Stimulated activated CD4-positive, alpha-beta T cell treated with anti-CD3 and anti-CD28 coated beads, Interleukin-1b, Interleukin-23, amount 100 ng/mL, for 24 hours (primary cell): Measurements from ENCODE around the gene HCN2.
A peak's percentile ranks its signal among the peaks of the same experiment; 100 is the strongest.

Experiments used
- DNase-seq, 4 experiments: peaks; one replicate each; pipeline ENCODE4 v3.0.0-alpha.2; 2020; ENCODE audit warnings: low read depth in 4 of 4, low spot score in 1 of 4

HCN2 gene

DNA sequence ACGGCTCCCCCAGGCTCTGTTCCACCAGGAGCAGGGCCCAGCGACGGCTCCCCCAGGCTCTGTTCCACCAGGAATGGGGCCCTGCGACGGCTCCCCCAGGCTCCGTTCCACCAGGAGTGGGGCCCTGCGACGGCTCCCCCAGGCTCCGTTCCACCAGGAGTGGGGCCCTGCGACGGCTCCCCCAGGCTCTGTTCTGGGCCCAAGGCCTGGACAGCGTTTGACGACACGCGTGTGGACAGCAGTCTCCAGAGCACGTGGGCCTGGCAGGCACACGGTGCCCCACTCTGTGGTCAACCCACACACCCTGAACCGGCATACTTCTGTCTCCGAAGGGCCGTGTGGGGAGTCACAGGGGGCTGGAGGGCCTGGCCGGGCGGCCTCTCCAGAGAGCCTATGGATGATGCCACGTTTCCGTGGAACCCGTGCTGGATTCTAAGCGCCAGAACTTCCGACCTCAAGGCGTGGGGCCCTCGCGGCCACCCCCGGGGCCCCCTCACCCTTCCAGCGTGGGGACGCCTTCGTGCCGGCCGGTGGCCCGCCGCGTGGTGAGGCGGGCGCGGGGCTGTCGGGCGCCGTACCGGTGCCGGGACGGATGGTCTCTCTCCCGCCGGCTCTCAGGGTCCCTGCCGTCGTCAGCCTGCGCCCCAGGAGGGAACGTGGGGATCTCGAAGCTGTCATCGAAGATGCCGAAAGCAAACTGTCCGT is 61.6 kb downstream of the HCN2 start:
- no peak for DNase-seq

DNA sequence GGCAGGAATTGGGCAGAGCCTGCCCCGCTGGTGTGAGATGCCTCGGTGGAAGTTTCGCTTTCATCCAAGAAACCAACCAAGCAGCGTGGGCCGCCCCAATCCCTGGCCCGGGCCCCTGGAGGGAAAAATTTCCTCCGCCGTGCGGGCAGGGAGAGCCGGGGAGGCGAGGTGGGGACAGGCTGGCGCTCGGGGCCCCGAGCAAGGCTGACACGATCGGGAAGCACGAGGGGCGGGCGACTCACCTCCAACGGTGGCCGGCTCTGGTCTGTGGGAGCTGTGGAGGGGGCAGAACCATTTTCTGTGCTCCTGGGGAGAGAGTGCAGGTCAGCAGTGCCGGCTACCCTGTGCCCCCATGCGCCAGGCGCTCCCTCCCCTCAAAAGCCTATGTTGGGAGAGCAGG is 62.3 kb downstream of the HCN2 start:
- DNase-seq = no peak

DNA sequence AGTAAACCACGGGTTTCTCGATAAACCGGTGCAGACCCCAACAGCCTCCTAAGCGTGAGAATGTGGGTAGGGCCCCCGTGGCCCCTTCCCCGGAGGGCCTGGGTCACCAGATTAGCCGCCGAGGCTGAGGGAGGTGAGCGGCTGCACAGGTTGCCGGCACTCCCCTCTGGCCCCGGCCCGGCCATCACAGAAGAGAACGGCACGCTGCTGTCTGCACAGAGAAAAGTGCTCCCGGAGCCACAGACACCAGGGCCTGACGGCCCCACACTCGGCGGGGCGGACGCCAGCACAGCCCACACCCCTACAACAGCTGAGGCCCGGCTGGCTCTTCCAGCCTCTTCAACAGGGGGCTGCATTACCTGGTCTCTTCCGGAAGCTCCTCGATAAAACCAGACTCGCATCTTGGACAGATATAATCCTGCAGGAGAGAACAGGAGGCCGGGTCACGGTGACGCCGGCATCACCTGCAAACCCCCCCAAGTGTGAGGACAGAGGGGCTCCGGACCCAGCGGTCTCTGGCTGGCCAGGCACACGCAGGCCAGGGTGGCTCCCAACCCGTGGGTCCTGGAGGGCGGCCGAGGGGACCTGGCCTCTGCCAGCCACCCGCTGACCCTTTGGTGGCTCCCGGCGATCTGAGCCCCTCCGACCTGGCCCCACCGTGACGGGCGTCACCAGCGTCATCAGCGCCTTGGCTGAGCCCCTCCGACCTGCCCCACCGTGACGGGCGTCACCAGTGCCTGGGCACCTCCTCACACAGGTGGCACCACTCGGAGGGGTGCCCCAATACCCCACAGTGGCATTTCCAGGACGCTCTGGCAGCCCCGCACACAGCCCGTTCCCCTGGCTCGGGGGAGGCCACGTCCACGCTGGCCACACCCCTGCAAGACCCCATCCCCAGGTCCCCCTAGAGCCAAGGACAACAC is 63.0 kb downstream of the HCN2 start:
- no peak for DNase-seq

DNA sequence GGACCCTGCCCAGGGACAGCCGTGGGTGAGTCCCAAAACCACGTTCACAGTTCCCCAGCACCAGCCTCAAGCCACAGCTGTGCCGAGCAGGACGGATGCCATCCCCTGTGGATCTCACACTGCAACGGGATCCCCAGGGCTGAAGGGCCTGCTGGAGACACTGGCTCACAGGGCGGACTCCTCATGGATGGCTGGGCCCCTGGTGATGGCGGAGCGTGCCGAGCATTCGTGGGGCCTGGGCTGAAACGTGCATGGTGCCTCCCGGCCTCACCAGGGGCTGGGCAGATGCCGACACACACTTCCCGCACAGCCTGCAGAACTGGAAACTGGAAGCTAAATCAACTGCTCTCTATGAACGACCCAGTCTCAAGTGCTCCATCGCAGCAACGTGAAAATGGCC is 63.7 kb downstream of the HCN2 start:
- DNase-seq = no peak

DNA sequence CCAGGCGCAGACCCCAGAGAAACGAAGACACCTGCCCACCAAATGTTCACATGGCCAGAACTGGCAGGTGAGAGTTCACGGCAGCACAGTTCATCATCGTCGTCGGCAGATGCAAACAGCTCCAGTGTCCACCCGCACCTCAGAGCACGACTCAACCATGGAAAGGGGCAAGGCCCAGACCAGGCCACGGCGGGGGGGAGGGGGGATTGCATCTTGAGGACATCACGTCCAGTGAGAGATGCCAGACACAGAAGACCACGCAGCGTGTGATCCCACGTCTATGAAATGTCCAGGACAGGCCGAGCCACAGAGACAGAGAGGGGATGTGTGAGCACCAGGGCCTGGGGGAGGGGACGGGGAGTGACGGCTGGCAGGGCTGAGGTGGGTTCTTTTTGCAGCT is 66.0 kb downstream of the HCN2 start:
- DNase-seq = no peak

DNA sequence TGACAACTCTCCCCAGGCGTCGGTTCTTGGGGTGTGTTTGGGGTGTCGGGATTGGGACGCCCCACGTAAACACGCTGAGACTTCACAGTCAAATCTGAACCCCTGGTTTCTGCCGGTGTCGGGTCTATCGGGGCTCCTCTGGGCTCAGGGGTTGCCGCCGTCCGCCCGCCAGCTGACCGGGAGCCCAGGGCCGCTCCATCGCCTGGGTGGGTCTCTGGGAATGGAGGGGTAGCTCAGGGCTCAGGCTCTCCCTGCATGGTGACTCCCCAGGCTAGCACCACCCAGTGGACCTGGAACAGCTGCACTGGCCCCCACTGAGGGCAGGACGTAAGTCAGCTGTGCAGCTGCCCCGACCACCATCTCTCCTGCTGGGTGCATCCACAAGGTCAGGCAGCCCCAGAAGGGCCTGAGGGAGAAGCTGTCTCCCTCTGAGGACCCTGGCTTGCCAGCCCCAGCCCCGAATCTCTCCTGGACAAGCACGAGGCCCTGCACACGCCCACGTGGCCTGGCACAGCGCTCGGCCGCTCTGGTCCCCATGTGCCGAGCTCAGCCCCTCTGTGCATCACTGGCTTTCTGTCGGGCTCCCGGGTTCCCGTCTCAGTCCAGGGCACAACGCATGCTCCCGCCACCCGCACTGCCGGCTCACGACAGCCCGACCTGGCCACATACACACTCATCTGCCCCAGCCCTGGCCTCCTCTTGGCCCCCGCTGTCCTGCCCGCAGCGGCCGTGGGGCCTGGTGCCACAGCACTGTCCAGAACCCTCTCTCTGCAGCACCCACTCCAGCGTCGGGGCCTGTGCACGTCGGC is 67.3 kb downstream of the HCN2 start:
- no peak for DNase-seq

DNA sequence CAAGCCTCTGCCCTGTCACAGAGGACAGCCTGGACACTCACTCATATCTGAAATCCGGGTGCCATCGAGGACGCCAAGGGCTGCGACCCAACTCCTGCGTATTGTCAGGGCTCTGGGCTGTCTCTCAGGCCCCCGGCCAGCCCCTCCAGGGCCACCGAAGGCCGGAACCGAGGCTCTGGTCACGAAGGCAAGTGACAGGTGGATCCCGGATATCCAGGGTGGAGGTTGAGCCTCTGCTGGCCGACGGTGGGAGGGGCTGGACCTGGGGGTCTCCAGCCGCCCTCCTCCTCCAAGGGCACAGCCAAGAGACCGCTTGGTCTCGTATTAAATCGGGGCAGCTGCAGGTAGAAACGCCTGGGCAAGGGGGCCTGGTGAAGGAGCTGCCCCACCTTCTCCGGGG is 67.9 kb downstream of the HCN2 start:
- no peak for DNase-seq

DNA sequence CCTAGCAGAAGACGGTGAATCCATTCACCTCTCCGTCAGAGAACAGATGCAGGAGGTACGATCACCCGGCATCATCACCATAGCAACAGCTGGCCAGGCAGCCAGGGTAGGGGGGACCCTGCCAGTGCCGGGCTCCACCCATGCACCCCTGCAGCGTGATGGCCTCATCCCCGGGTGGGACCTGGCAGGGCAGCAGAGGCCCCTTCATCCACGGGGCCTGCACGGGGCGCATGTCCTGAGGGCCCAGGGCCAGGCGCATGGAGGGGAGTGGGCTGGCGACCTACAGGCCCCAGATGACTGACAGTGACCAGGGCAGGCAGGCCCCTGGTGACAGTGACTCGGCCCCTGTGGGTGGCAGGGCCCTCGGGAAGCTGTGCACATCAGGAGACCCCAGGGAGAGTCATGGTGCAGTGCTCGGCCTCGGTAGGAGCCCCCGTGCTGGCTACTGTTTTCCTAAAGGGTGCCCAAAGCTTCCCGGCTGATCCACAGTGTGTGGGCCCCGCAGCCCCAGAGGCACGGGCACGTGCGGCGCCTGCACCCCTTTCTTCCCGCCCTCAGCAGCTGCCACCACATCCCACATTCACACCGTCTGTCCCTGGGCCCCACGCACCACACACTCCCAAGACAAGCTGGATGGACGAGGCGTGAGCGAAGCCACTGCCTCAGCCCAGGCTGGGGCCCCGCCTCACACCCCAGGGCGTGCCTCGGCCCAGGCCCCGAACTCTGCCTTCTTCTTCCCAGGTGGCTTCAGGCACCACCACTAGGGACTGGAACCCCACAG is 68.6 kb downstream of the HCN2 start:
- no peak for DNase-seq

DNA sequence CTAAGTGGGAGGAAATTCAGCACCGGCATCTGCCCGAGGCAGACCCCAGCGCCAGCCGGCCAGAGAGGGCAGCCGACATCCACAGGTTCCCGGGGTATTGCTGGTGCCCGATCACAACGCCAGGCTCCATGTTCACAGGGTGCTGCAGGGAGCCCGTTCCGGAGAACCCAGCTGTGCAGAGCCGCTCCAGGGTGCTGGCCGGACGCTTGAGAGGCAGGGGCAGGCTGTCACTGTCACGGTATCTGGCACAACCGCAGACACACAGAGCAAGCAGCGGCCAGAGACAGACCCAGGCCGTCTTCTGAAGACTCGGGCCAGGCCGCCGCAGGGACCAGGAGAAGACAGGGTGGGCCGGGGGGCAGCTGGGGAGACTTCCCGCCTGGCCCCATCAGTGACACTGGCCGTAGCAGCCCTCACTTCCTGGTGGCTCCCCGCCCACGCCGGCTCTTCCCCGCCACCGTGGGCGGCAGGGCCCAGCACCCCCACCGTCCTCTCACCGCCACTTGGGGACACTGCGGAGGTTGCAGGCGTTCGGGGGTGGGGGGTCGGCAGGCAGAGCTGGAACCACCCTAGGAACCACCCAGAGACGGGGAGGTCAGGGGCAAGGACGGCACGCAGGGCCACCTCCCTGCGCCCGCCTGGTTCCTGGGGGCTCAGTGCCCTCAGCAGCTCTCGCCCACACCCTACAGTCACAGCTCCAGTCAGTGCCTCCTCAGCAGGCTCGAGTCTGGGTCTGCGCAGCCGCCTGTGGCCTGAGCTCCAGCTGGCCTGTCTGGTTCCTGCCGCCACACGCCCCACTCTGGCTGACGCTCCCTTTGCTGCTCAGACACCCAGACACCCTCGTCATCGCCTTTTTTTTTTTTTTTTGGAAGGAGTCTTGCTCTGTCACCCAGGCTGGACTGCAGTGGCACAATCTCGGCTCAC is 69.5 kb downstream of the HCN2 start:
- no peak for DNase-seq

DNA sequence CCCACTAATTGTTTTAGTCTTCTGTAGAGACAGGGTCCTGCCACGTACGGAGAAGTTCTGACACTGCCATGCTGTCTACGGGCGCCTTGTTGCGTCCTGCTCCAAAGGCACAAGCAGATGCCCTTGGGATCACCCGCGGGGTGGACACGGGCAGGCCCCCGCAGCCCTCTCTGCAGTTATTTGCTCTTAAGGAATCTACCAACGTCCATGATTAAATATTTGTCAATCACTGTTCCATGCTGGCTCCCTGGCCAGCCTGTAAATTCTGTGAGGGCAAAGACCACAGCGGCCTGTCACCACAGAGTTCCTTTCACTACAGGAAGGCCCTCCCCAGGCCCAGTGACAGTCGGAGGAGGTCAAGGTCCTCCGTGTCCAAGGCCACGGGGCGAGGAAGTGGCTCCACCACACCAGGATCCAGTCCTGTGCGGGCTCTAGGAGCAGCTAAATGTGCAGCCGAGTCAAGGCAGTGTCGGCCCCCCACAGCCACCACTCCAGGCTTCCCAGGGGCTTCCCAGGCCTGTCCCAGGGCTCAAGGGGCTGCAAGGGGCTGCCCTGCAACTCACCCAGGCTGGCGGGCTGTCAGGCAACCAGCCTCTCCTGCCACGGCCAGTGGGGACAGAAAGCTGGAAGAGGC is 71.2 kb downstream of the HCN2 start:
- no peak for DNase-seq

DNA sequence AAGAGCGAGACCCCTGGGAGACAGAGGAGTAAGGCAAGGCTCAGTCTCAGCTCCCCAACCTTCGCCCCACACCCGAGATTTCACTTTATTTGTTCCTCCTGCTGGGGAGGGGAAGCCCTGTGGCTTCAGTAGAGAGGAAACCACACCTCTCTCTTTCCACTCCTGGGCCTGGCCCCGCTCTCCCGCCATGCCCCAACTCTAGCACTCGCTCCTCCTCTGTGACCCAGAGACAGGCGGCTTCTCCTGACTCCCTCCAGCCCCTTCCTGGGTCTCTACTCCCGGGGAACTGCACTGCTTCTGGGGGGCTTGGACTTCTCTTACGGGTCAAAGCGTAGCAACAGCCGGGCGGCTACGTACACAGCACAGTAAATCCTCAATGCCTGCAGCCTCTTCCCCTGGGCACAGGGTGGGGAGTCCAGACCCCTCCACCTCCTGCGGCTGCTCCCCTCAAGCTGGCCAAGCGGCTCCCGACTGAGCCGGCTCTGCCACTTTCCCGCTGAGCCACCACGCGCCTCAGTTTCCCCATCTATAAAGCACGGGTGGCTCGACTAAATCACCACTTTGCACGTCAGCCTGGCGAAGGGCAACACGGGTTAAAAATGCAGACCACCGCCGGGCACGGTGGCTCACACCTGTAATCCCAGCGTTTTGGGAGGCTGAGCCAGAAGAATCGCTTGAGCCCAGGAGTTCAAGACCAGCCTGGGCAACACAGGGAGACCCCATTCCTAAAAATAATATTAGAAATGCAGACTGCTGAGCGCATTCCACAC is 71.9 kb downstream of the HCN2 start:
- DNase-seq = peak in 1 of 4 experiments; percentile 53

DNA sequence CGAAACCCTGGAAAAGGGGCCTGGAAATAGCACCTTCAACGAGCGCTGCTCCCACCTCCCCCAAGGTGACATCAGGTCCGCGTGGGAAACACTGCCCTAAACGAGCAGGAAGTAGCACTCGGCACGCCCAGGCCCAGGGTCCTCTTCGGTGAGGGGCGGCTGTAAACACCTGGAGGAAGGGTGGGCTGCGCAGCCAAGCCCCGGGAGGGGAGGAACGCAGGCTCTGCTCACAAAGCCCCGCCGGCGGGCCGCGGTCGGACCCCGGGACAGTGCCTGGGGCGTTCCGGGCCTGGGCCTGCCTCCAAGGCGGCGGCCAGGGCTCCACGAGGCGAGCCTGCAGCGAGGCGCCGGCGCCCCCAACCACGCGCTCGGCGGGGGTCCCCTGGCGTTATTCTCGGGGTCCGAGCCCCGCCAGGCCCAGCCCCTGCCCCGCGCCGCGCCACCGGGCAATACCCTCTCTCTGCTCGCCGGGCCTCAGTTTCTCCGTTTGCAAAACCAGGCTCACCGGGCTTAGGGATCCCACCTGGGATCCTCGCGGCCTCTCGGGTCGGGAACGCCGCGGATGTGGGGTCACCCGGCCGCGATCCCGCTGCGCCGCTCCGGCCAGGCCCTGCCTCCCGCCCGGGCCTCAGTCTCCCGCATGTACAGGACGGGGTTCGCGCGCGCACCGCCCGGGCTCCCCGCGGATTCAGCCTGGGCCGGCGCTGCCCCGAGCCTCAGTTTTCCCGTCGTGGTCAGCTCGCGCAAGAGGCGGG is 72.7 kb downstream of the HCN2 start:
- peak in 3 of 4 experiments; percentile 57 to 62 (median 59) for DNase-seq

DNA sequence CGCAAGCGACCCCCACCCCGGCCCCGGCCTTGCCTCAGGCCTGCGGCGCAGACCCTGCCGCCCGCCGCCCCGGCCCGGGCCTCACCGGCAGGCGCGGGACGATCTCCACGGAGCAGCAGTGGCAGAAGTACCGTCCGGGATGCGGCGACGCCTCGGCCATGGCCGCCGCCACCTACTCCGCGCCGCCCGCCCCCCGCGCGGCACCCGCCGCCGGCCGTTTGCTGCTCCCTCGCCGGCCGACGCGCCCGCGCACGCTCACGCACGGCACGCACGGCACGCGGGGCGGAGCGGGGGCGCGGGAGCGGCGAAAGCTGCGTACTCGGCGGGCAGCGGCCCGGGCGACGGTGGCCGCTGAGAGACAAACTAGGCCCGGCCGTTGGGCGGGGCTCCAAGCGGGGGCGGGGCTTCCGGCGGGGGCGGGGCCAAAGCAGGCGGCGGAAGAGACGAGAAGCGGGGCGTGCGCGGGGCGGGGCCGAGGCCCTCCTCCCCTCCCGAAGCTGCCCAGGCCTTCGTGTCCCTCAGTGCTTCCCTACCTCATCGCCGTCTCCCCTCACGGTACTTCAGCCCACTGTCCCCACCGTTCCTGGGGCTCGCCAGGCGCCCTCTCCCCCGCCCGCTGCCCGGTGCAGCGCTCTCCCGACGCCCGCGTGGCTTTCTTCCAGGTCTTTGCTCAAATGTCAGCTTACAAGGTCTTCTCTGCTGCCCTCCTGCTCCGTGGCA is 73.4 kb downstream of the HCN2 start, which contains the start of gene RNF126:
TSS of gene RNF126 (minus strand) at position 253 of the 720 bp plus-strand sequence. CDS start at position 160, 93 bp downstream.
- DNase-seq = peak; percentile 91 to 98 (median 93)

DNA sequence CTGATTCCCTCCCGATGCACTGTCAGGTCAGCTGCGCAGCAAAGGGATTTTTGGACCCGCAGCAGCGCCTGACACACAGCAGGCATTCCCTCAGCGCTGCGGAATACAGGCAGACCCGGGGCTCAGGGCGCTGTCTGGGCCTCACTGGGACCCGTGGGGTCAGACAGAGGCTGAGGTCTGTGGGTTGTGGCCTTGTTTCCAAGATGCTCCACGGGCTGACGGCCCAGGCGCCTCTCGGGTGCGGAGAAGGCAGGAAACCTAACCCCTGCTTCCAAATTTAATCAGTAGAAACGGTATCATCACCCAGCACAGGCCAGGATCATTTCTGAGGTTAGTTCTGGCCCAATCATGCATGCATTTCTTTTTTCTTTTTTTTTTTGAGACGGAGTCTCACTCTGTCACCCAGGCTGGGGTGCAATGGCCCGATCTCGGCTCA is 74.0 kb downstream of the HCN2 start:
- no peak for DNase-seq

DNA sequence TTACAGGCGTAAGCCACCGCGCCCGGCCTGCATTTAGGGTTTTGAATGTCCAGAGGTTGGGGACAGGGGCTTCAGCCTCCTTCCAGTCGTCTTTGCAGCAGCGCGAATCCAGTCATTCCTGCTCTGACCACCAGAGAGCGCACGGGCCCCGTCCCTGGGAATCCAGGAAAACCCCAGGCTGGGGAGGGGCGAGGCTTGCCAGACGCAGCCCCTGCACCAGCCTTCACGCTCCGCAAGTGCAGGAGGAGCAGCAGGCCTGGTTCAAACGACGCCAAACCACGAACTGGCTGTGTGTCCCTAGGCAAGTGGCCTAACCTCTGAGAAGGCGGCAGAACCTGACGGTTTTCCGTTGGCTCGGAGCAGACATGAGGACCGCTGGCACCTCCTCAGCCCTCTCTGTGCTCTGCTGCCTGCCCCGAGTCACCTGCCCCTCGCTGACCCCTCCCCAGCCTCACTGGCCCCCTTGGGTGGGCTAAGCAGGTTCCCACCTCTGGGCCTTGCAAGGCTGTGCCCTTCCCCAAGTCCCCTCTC is 75.3 kb downstream of the HCN2 start:
- DNase-seq = peak; percentile 50 to 76 (median 73)
